Endothelial cell of umbilical vein (primary cell): ENCODE data around the gene MBD5. TPM values are rescaled to one million over a fixed set of nuclear protein-coding genes. Genes with fewer than 3 reads are reported as not detected.

Source experiments
- BruUV-seq: library from RNA; stranded (reverse); fragments of 400-500 nt; replicated peaks from 2 replicates; lab custom pipeline; 2021; lab: Mats Ljungman, UMichigan
- CTCF ChIA-PET: fragments of 300-600, 350-600 bp; sonication (Branson Sonifier 250); formaldehyde crosslinking; loops from one replicate; lab custom pipeline; 2021; ENCODE audit warnings: antibody characterized with exemption, inconsistent platforms; lab: Charles Lee
- POLR2A ChIA-PET: fragments of 300-600, 350-600 bp; sonication (Branson Sonifier 250); formaldehyde crosslinking; loops from one replicate; lab custom pipeline; 2021; ENCODE audit warnings: antibody characterized with exemption, inconsistent platforms; lab: Charles Lee
- DNase-seq: peaks from one replicate; pipeline ENCODE4 v3.0.0-alpha.2; 2011; ENCODE audit warnings: low read depth, low spot score
- FAIRE-seq: peaks from 2 replicates; lab custom pipeline; 2011; peaks lifted over from hg19 to GRCh38; lab: Jason Lieb, UNC
- H2AFZ ChIP-seq: 2 replicates; pipeline ENCODE4 v1.6.0; 2012; ENCODE audit warnings: low read depth, low read length, control low read depth, inconsistent platforms
- H3K27ac ChIP-seq: 2 replicates; pipeline ENCODE4 v1.5.1; 2011; ENCODE audit warnings: low read depth, mild to moderate bottlenecking, control low read depth, low read length, moderate library complexity; ENCODE audit not compliant: insufficient read depth
- H3K27me3 ChIP-seq, 2 experiments: 2 replicates each; pipeline versions ENCODE4 v1.6.0 to v1.6.1; 2011; ENCODE audit warnings: low read length in 2 of 2, mixed read lengths in 1 of 2; ENCODE audit not compliant: control insufficient read depth in 2 of 2, insufficient read depth in 2 of 2
- H3K36me3 ChIP-seq, 2 experiments: 2 replicates in 1 of 2; 3 replicates in 1 of 2; pipeline ENCODE4 v1.5.1; 2011; ENCODE audit warnings: low read length in 2 of 2, mild to moderate bottlenecking in 1 of 2, moderate library complexity in 1 of 2; ENCODE audit not compliant: control insufficient read depth in 2 of 2, insufficient read depth in 2 of 2; ENCODE audit errors: extremely low read depth in 1 of 2
- H3K4me1 ChIP-seq: 3 replicates; pipeline ENCODE4 v1.5.1; 2011; ENCODE audit warnings: mild to moderate bottlenecking, low read length; ENCODE audit not compliant: control insufficient read depth, insufficient read depth; ENCODE audit errors: extremely low read depth
- H3K4me2 ChIP-seq: 2 replicates; pipeline ENCODE4 v1.6.1; 2011; ENCODE audit warnings: low read length, control low read depth, mixed read lengths; ENCODE audit not compliant: insufficient read depth
- H3K4me3 ChIP-seq, 3 experiments: fragments of 200-600 bp in 1 of 3; sonication (generic), shearing (Covaris generic) in 1 of 3; replicated peaks in 1 of 3; 2 replicates each; pipeline ENCODE4 v1.5.1; 2011 to 2016; ENCODE audit warnings: control low read depth in 3 of 3, low read length in 3 of 3, mild to moderate bottlenecking in 2 of 3, inconsistent platforms in 1 of 3, low read depth in 1 of 3, moderate library complexity in 1 of 3; ENCODE audit not compliant: insufficient read depth in 1 of 3
- H3K79me2 ChIP-seq: 2 replicates; pipeline ENCODE4 v1.6.0; 2012; ENCODE audit warnings: low read length, inconsistent platforms; ENCODE audit not compliant: control insufficient read depth, insufficient read depth
- H3K9ac ChIP-seq: replicated peaks from 2 replicates; pipeline ENCODE3; 2011; ENCODE audit warnings: low read length, control low read depth; ENCODE audit not compliant: insufficient read depth; ENCODE audit errors: extremely low read depth
- H3K9me1 ChIP-seq: replicated peaks from 3 replicates; pipeline ENCODE4 v1.6.0; 2011; ENCODE audit warnings: mild to moderate bottlenecking, low read length; ENCODE audit not compliant: control insufficient read depth, insufficient read depth; ENCODE audit errors: extremely low read depth
- H3K9me3 ChIP-seq: replicated peaks from 2 replicates; pipeline ENCODE4 v1.5.1; 2012; ENCODE audit warnings: low read length, inconsistent platforms; ENCODE audit not compliant: control insufficient read depth, insufficient read depth
- H4K20me1 ChIP-seq: replicated peaks from 2 replicates; pipeline ENCODE3; 2011; ENCODE audit warnings: mild to moderate bottlenecking, low read length; ENCODE audit not compliant: control insufficient read depth, insufficient read depth; ENCODE audit errors: extremely low read depth
- CTCF ChIP-seq, 2 donors: IDR thresholded peaks; 1 replicate in 1 of 2; 2 replicates in 1 of 2; pipeline ENCODE4 v1.5.1; 2011; ENCODE audit warnings: low read length in 2 of 2, mild to moderate bottlenecking in 2 of 2, moderate library complexity in 2 of 2, control low read depth in 1 of 2, inconsistent platforms in 1 of 2, low read depth in 1 of 2; ENCODE audit not compliant: insufficient read depth in 1 of 2; ENCODE audit errors: extremely low read depth in 1 of 2
- EZH2 ChIP-seq: IDR thresholded peaks from 2 replicates; pipeline ENCODE4 v1.6.1; 2012; ENCODE audit warnings: borderline replicate concordance, low read depth, mild to moderate bottlenecking, moderate library complexity, low read length, inconsistent platforms; ENCODE audit not compliant: severe bottlenecking
- FOS ChIP-seq: IDR thresholded peaks from 2 replicates; pipeline ENCODE4 v1.6.1; 2011; ENCODE audit warnings: mild to moderate bottlenecking, low read length, moderate library complexity, borderline replicate concordance; ENCODE audit not compliant: insufficient read depth
- GATA2 ChIP-seq: IDR thresholded peaks from 2 replicates; pipeline ENCODE4 v1.7.0; 2011; ENCODE audit warnings: low read depth, mild to moderate bottlenecking, moderate library complexity, mixed read lengths, low read length; ENCODE audit not compliant: insufficient read length, insufficient read depth
- JUN ChIP-seq: IDR thresholded peaks from 2 replicates; pipeline ENCODE4 v1.6.1; 2011; ENCODE audit warnings: borderline replicate concordance, low read depth; ENCODE audit not compliant: insufficient read length, insufficient read depth
- MAX ChIP-seq: IDR thresholded peaks from 2 replicates; pipeline ENCODE4 v1.6.1; 2011; ENCODE audit not compliant: insufficient read depth, insufficient read length
- MYC ChIP-seq: IDR thresholded peaks from one replicate; pipeline ENCODE4 v1.6.1; 2011; ENCODE audit warnings: mild to moderate bottlenecking, low read depth, low read length
- POLR2A ChIP-seq: IDR thresholded peaks from 2 replicates; pipeline ENCODE4 v1.6.1; 2012; ENCODE audit warnings: low read depth, mild to moderate bottlenecking, control low read depth, low read length
- POLR2AphosphoS5 ChIP-seq: IDR thresholded peaks from 2 replicates; pipeline ENCODE4 v1.6.1; 2012; ENCODE audit warnings: low read depth, mild to moderate bottlenecking, control low read depth, low read length, moderate library complexity; ENCODE audit not compliant: insufficient read depth
- dilution Hi-C: fragments of 300-500 bp; cut with MboI; formaldehyde crosslinking; loops from one replicate; pipeline ENCODE4 v1.15.0; 2019; ENCODE audit warnings: low sequenced_read_pairs; ENCODE audit not compliant: extremely low pct_ligation_motif_present
- intact Hi-C: fragments of 100-400 bp; cut with micrococcal nuclease; formaldehyde crosslinking; loops from one replicate; pipeline ENCODE4 v1.10.0; 2022
- polyA plus RNA-seq, 4 experiments: library from polyadenylated mRNA; depleted of rRNA in 3 of 4; stranded (reverse) in 3 of 4; unstranded in 1 of 4; fragments of >200 nt; gene quantifications; 2 replicates each; pipeline versions ENCODE4 v1.2.1 to v1.2.3, GENCODE V29; 2011 to 2012; ENCODE audit warnings: missing spikeins in 1 of 4
- total RNA-seq: library from RNA; stranded (reverse); gene quantifications from 2 replicates; pipeline ENCODE4 v1.2.3, GENCODE V29; 2021

Gene MBD5
- total and polyA plus RNA-seq, 2 donors (not counting 3 experiments of a cell fraction or from before 2014, with no cell fraction given) = 11.3 to 37.0 TPM

- Histone ChIP-seq H3K4me1 (no peaks in the 10 kb centered on the region), H3K4me3 (no peak overlapping the region), H3K27me3 (no peaks in the 10 kb centered on the region), H3K27ac (no peak overlapping the region), H3K9me1 (no peaks in the 10 kb centered on the region), H3K79me2 (no peaks in the 10 kb centered on the region), H3K9me3 (no peaks in the 10 kb centered on the region), H3K36me3 (no peaks in the 10 kb centered on the region), H2AFZ (no peak overlapping the region), H3K4me2 (no peak overlapping the region), H3K9ac (no peak overlapping the region), H4K20me1 (no peaks in the 10 kb centered on the region)
- no peak for FAIRE-seq
- no peak for DNase-seq
- POLR2A ChIA-PET = no interaction called here
- dilution Hi-C loops = no loop called here
- intact Hi-C loops = no loop called here
- TF ChIP-seq POLR2A = no peak
- TF ChIP-seq POLR2AphosphoS5 = no peak
- no peak for TF ChIP-seq EZH2
- no peak for TF ChIP-seq GATA2
- no peak for TF ChIP-seq FOS
- no peak for TF ChIP-seq JUN
- no peak for TF ChIP-seq MAX
- no peak for TF ChIP-seq MYC
- TF ChIP-seq CTCF (IDR thresholded peaks at IDR 0.05; ENCODE audit: extremely low read depth in 1 of 2, insufficient read depth in 1 of 2, low read depth in 1 of 2, low read length in 2 of 2) = no peak
- BruUV-seq = no TSS peak
- CTCF ChIA-PET = no interaction called here
These were observed 390.0 kb downstream of the MBD5 start for GRCh38 chr2:148410899-148411298.
